Pulmonary artery endothelial cell (primary cell): ENCODE measurements around the gene KIAA0930. TPM values are rescaled to one million over a fixed set of nuclear protein-coding genes. Genes with fewer than 3 reads are reported as not detected.

Experiments
- DNase-seq: peaks from one replicate; pipeline ENCODE4 v3.0.0-alpha.2; 2011; ENCODE audit warnings: low read depth, low spot score
- total RNA-seq: library from RNA; depleted of rRNA; stranded (reverse); fragments of >200 nt; gene quantifications from 2 replicates; pipeline ENCODE4 v1.2.3, GENCODE V29; 2014

KIAA0930 gene
- total RNA-seq, 1 donor from 2014 or later, result 43.4 TPM

DNA sequence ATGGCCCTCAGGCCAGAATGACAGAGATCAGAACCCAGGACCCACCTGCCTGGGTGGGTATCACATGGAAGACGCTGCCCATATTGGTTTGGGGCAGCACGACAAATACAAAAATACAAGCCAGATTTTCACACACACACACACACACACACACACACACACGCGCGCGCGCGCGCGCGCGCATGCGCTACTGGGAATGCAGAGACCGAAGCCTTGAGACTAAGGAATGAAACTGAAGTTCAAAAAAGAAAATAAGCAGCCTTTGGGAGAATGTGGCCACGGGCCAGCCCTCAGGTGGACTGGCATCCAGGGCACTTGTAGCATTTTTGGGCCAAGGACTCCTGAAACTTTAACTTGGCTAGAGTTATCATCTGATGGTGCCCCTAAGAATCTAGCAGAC lies 98.3 kb downstream of the KIAA0930 start:
- no peak for DNase-seq

Other genes with a start within 250 kb of the KIAA0930 start
- not detected in 2 replicates for gene PHF21B, start 230.9 kb downstream of the KIAA0930 start, total RNA-seq
- 73.9 and 93.3 TPM in 2 replicates for gene NUP50, start 77.0 kb downstream of the KIAA0930 start, total RNA-seq
- not detected in 2 replicates for gene UPK3A, start 44.1 kb upstream of the KIAA0930 start, total RNA-seq
- gene FAM118A, start 69.0 kb upstream of the KIAA0930 start, total RNA-seq, result 14.2 and 14.5 TPM in 2 replicates
- gene SMC1B, start 172.7 kb upstream of the KIAA0930 start, total RNA-seq, result under 0.01 and 0.04 TPM in 2 replicates
- 0.86 and 1.7 TPM in 2 replicates for gene RIBC2, start 172.8 kb upstream of the KIAA0930 start, total RNA-seq